ENCODE results near the gene PSMA4.
"Not testable (repeated sequence)": the region's sequence is repeated elsewhere in the genome, so short reads cannot be mapped to it uniquely, and the experiment has no call there.

Gene PSMA4

DNA sequence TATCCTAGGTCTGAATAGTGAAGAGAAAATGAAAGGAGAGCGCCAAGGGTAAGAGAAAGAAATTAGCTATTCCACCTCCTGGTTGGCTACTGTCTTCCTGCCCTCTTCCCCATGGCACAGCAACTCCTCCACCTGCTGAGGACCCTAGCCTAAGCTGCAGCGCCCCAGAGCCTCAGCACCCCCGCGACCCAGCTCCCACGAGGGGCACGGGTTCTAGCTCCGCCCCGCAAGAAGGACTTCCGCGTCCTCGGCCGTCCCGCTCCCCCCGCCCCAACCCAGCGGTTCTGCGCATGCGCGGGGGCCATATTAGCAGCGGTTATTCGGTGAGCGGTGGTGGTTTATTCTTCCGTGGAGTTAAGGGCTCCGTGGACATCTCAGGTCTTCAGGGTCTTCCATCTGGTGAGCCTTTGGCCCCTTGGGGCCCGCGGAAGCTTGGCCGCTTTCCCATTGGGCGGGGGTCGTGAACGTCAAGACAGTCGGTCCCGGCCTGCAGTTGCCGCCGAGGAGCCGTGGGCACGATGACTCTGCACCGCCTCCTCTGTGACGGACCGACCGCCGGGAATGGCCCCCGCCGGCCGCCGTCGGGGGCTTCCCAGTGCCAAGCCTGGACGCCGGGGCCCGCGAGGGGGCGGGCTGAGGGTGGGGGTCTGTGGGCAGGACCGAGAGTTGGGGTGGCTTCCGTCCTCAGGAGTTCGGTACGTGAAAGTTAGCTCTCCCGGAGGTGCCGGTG is at the start of gene PSMA4:
Gene PSMA4, plus strand, starts transcription at position 304 of the 730 bp plus-strand sequence. CDS start 1,484 bp downstream, outside the sequence.
- peak; percentile 87 for DNase-seq (ENCODE audit: low spot score)

DNA sequence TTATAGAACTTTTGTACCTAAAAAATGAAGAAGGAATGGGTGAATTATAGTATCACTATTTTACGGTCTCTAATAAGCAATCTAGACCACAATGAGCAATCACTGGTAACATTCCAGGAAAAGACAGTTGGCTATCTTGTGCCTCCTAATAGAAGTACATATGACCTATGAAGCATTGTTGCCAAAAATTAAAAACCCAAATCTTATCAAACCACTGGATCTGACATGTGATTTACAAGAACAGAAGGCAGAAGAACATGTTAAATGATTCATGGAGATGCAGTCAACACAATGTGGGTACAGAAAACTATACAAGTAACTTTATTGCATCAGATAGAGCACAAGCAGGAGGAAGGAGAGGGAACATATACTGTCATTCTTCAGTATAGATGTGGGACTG is 47.4 kb upstream of the PSMA4 start:
- no peak for DNase-seq (ENCODE audit: low spot score)

DNA sequence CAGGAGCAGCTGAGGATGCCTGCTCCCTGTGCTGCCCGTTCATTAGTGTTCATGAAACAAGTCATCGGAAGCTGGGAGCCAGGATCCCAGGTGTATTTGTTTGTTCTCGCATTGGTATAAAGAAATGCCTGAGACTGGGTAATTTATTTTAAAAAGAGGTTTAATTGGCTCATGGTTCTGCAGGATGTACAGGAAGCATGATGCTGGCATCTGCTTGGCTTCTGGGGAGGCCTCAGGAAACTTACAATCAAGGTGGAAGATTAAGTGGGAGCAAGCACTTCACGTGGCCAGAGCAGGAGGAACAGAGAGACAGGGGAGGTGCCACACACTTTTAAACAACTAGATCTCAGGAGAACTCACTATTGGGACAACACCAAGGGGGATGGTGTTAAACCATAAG is 38.4 kb upstream of the PSMA4 start:
- no peak for DNase-seq (ENCODE audit: low spot score)

DNA sequence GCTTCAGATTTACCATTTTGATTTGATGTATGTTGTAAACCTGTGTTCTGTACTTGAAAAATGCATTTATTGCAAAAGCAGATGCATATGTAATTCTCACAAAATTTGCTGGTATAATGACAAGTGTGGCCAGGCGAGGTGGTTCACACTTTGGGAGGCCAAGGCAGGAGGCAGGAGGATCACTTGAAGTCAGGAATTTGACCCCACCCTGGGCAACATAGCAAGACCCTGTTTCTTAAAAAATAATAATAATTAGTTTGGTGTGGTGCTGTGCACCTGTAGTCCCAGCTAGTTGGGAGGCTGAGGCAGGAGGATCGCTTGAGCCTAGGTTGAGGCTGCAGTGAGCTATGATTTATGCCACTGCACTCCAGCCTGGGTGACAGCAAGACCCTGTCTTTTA is 37.6 kb upstream of the PSMA4 start:
- DNase-seq (ENCODE audit: low spot score) = no peak

DNA sequence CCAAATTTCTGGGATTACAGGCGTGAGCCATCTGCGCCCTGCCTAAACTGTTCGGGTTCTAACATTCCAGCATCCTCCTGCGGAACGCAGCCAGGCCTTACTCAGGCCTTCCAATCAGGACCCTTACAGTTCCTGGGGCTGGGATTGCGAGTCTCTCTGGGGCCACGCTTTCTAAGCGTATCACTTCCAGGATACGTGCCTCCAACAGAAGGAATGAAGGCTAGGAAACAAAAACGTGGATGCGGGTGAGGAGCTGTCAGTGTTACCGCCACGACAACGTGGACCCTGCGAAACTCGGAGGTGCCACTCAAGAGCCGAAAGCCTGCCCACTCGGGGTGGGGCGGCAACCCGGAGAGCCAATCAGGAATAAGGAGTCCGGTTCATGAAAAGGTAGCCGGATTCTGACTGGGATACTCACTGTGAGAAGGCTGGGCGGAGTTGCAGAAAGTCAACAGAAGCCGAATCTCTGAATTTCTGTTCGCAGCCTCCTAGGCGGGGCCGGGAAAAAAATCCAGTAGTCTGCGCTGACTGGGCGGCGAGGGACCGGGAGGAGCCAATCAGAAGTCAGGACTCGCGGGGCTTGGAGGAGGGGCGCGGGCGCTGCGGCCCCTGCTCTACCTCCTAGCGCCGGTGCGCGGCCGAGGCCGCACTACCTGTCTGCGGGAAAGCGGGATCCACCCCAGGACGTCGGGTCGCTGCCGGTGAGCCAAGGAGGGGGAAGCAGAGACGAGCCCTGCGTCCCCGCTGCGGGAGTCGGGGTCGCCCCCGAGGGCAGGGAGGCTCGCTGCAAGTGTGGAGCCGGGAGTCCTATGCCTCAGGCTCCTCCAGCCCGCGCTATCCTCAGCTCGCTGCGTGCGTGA is 33.0 kb upstream of the PSMA4 start, which contains the start of gene HYKK:
Gene HYKK, plus strand, starts transcription at position 607 of the 860 bp plus-strand sequence. CDS start 5,512 bp downstream, outside the sequence.
- DNase-seq (ENCODE audit: low spot score) = peak; percentile 99

DNA sequence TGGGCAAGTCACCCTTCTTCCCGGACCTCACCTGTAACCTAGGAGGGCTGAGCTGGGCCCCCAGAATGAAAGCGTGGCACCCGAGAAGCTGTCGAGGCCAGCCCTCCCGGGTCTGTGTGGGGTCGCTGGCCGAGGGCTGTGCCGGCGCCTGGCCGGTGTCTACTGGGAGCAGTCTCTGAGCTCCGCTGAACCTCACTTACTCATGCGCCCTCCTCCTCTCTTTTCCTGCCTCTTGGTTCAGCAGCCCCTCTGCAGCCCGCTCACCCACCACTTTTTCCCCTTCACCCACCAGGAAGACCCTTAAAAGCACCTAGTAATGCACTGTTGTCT is 32.4 kb upstream of the PSMA4 start:
- no peak for DNase-seq (ENCODE audit: low spot score)

DNA sequence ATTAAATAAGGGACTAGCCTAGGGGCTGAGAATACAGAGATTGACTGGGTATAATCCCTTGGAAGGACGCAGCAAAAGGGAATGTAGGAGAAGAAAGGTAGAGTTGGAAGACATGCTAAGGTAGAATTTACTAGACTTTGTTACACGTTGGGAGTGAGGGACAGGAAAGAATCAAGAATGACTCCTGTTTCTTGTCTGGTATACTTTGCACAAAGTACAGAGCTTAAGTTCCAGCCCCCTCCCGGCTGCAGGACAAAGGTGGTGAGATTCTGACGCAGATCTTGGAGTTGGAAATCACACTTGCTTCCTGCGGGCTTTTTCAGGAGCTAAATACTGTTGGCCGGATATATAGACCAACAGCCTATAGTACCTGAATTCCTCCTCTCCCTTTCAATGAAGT is 32.0 kb upstream of the PSMA4 start:
- DNase-seq (ENCODE audit: low spot score) = peak; percentile 7

DNA sequence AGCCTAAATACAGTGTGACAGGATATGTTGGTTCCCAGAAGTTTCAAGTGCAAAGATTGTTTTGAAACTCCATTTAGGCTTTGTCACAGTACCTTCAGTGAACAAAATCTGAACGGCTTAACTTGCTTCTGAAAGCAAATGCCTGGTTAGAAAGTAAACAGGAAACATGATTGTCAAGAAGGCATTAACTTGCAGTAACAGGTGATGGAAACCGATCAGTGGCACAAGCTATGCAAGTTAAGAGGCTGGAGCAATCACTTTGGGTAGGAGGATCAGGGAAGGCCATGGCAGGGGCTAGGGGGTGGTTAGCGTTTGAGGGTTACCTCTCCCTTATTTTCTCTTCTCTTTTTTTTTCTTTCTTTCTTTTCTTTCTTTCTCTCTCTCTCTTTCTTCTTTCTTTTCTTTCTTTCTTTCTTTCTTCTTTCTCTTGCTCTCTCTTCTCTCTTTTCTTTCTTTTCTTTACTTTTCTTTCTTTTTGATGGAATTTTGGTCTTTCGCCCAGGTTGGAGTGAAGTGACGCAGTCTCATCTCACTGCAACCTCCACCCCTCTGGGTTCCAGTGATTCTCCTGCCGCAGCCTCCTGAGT is 30.4 kb upstream of the PSMA4 start:
- no peak for DNase-seq (ENCODE audit: low spot score)

DNA sequence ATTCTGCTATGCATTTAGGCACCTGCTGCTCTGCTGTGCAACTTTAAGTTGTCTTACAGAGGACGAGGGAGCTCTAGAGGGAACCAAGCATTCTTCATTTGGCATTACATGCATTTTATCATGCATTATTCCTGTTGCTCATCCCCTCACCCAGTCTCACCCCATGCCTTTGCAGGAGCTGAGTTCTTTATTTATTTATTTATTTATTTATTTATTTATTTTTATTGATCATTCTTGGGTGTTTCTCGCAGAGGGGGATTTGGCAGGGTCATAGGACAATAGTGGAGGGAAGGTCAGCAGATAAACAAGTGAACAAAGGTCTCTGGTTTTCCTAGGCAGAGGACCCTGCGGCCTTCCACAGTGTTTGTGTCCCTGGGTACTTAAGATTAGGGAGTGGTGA is 20.2 kb upstream of the PSMA4 start:
- DNase-seq (ENCODE audit: low spot score) = not testable (repeated sequence)

DNA sequence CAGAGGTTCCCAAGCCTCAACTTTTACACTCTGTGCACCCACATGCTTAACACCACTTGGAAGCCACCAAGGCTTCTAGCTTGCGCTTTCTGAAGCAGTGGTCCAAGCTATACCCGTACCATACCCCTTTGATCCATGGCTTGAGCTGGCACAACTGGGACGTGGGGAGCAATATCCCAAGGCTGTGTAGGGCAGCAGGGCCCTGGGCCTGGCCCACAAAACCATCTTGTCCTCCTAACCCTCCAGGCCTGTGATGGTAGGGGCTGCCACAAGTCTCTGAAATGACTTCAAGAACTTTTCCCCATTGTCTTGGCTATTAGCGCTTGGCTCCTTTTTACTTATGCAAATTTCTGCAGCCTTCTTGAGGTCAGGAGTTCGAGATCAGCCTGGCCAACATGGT is 16.0 kb upstream of the PSMA4 start:
- no peak for DNase-seq (ENCODE audit: low spot score)

DNA sequence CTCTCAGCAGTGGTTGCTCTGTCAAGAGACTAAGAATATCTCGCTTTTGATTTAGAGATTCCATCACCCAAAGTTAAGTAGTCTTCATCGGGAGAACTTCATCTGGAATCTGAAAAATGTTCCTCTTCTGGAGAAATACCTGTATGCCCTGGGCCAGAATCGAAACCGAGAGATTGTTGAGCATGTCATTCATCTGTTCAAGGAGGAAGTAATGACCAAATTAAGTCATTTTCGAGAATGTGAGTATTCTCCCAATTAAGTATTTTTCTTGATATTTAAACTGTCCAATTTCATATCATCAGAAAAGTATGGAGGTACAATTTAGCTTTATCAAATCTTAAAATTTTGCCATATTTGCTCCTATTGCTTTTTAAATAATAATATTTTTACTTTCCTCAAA is 12.9 kb upstream of the PSMA4 start:
- DNase-seq (ENCODE audit: low spot score) = no peak

DNA sequence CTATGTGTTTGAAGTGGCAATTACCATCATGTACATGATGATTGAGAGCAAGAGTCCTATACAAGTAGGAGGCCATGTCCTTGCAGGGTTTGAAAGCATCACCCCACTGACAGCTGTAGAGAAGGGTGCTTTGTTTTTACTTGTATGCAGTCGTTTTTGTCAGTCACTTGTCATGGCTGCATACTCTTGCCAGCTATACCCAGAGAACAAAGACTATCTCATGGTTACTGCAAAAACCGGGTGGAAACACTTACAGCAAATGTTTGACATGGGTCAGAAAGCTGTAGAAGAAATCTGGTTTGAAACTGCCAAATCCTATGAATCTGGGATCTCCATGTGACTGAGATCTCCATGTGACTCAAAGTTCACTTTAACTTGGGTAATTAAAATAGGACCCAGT is 6.9 kb upstream of the PSMA4 start:
- DNase-seq (ENCODE audit: low spot score) = no peak

DNA sequence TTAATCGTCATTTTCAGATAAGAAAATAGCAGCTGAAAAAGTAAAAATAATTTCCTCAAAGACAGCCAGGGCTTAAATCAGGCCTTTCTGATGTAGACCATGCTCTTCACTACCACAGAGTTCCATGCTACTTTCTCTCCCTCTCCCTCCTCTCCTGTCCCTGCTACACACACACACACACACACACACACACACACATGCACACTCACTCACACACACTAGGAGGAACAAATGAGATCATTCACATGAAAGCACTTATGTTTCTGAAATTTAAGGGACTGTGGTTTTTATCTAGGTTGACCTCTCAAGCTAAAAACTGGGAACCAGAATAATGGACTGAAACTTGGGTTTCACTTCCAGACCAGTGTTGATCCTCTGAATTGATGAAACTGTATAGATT is 4.1 kb upstream of the PSMA4 start:
- no peak for DNase-seq (ENCODE audit: low spot score)

DNA sequence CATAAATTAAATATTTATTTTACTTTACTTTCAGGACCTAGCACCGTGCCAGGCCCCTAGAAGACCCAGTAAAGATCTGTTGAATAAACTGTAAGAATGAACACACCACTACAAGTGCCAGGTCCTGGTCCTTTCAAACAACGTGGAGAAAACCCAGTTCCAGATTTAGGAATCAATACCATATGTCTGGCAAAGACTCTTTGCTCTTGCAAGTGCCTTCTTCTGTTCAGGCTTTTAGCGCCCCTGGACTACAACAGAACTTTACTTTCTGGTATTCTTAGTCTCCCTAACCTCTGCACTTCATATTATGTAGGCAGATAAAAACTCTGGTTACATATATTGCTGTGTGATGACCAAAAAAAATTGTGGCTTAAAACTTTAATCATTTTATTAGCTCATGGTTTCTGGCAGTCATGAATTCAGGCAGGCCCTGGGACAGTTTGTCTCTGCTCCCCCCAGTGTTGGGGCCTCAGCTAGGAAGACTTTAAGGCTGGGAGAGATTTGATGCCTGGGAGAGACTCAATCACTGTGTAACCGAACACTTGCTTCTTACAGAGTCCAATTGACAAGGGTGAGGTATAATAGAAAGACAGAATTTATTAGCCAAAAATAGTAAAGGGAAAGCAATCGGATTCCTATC is 2.9 kb upstream of the PSMA4 start:
- DNase-seq (ENCODE audit: low spot score) = no peak

DNA sequence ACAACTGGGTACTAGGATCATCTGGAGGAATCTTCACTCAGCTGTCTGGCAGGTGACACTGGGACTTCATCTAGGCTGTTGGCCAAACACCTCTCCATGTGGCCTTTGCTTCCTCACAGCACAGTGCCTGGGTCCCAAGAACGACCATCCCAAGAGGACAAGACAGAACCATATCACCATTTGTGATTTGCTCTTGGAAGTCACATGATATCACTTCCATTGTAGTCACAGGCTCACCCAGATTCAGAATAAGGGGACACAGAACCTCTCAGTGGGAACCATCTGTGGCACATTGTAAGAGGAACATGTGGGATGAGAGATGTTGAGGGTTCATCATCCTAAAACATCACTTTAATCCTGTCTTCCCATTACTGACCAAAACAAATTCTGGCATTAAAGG is 1.9 kb upstream of the PSMA4 start:
- no peak for DNase-seq (ENCODE audit: low spot score)

DNA sequence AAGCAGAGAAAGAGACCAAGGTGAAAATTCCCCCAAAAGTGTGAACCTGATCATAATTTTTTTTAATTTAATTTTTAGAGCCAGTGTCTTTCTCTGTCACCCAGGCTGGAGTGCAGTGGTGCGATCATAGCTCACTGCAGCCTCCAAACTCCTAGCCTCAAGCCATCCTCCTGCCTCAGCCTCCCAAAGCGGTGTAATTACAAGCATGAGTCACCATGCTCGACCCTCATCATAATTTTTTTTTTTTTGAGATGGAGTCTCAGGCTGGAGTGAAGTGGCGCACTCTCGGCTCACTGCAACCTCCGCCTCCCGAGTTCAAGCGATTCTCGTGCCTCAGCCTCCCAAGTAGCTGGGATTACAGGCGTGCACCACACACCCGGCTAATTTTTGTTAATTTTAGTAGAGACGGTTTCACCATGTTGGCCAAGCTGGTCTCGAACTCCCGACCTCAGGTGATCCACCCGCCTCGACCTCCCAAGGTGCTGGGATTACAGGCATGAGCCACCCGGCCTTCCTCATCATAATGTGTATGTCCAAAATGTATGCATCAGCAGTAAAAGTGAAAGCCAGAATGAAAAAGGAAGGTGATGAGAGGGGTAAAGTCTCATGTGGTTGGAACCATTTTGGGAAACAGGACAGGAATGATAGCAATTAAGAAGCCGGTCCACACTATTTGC is 642 bp upstream of the PSMA4 start:
- DNase-seq (ENCODE audit: low spot score) = not testable (repeated sequence)

DNA sequence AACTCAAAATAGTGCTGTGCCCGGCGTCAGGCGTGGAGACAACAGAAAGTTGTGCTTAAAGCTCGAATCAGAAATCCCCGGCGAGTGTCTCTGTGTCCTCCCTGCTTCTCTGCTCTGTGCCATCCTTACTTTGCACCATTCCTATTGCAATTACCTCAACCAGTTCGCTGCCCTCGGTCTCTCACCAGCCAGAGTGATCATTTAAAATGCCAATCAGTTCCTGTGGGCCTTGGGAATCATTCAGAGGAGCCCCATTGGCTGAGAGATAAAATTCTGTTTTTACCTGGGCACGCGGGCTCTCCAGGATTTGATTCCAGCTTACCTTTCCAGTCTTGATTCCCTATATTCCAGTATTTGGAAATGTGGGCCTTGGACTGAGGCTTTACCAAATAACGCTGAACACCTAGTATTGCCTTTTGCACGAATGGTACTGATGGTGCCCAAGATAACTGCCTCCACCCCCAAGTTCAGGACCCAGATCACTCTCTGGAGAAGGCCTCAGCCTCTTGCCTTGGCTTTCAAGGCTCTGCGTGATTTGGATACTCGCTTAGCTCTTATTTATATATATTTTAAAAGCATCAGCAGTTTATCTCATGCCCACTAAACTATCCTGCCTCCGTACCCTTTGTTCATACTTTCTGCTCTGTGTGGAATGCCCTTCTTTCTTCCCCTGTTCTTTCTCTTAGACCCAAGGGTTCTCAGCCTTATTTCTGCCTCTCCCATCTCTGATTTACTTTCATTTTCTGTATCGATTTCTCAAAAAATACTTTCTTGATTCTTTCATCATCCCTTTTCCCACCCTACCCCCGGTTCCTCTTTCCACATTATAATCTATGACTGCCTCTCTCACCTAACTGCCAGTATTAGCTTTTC is 863 bp downstream of the PSMA4 start:
- DNase-seq (ENCODE audit: low spot score) = no peak

DNA sequence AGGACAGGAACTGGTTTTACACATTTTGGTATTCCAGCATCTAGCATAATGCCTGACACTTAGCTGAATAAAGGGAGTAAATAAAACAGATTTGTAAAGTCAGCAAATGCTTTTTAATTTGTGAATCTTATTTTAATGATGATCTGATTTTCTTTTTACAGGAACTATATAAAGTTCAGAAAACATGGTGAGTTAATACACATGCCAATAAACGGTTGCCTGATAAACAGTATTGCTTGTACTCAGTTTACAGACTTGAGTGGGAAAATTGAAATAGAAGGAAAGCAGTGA is 1.4 kb downstream of the PSMA4 start:
- DNase-seq (ENCODE audit: low spot score) = no peak

DNA sequence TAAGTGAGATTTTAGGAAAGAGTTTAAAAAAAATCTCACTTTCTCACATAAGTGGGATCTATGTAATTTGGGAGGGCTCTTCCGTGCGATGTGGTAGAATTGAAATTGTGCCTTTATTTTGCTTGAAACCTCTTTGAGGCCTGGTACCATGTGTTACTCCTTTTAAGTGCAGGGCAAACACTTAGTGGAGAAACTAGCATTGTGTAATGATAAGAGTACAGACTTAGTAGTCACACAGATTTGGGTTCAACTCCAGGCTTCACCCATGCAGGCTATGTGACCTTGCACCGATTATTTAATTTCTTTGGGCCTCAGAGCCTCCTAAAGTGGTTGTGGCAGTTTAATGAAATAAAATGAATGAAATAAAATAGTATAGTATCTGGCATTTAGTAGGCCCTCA is 2.4 kb downstream of the PSMA4 start:
- no peak for DNase-seq (ENCODE audit: low spot score)

DNA sequence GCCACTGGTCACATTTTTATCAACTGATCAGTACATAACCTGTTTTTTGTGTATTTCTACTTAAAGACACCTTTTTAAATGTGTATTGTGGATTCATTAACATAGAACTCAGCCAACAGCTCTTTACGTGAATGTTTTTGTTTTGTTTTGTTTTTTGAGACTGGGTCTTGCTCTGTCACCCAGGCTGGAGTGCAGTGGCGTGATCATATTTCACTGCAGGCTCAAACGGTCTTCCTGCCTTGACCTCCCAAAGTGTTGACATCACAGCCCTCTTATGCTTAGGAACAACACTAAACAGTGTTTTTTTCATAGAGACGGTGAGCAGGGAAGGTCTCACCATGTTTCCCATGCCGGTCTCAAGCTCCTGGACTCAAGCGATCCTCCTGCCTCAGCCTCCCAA is 9.9 kb downstream of the PSMA4 start:
- DNase-seq (ENCODE audit: low spot score) = no peak

DNA sequence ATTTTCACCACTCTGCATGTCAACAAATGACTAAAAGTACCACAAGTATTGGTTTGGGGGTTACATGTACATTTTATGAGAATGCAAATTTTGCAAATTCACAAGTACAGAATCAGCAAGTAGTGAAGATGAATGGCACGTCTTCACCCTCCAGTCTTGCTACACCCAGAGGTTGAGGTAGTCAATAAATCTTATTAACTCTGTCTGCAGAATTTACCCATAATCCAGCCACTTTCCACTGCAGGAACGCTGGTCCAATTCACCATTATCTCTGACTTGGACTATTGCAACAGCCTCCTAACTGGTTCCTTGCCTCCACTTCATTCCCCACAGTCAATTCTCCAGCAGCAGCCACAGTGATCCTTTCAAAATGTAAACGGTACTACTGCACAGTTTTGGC is 10.6 kb downstream of the PSMA4 start:
- DNase-seq (ENCODE audit: low spot score) = no peak
